Measurements from ENCODE around the gene RTBDN.

- TF ChIP-seq CTCF (IDR thresholded peaks at IDR 0.05): no peak
- TF ChIP-seq TCF7L2 (IDR thresholded peaks at IDR 0.05; ENCODE audit: low read depth, low read length): no peak
- TF ChIP-seq REST (IDR thresholded peaks at IDR 0.05; ENCODE audit: insufficient read depth in 1 of 2, low read depth in 2 of 2, low read length in 1 of 2): no peak
- no peak for TF ChIP-seq POLR2AphosphoS5 (IDR thresholded peaks at IDR 0.05; ENCODE audit: low read depth, low read length)
- no peak for TF ChIP-seq SIN3A (IDR thresholded peaks at IDR 0.05; ENCODE audit: borderline replicate concordance, insufficient read depth, low read depth, low read length)
Measured at GRCh38 chr19:12802267-12803106, 31.9 kb downstream of the RTBDN start.

All from Panc1 (cell line).